ENCODE measurements around the gene RBKS.

The RBKS gene

GRCh38 chr2:27852691-27853090, 37.5 kb downstream of the RBKS start:
- peaks cover 5% of the 10 kb centered on the region for H3K4me1 Mint-ChIP-seq (ENCODE audit: low read depth)
- H3K27ac Mint-ChIP-seq = no peak overlapping the region
- H3K27me3 Mint-ChIP-seq = no peaks in the 10 kb centered on the region
- H3K36me3 Mint-ChIP-seq (ENCODE audit: low read depth) = no peaks in the 10 kb centered on the region
- no peak overlapping the region for H3K4me3 Mint-ChIP-seq
- no peaks in the 10 kb centered on the region for H3K9me3 Mint-ChIP-seq
- intact Hi-C loops (cut with micrococcal nuclease) = no loop called here

- Mint-ChIP-seq H3K36me3 (ENCODE audit: low read depth) (no peaks in the 10 kb centered on the region), H3K9me3 (no peaks in the 10 kb centered on the region), H3K4me1 (ENCODE audit: low read depth) (peaks cover 5% of the 10 kb centered on the region), H3K4me3 (no peak overlapping the region), H3K27ac (no peak overlapping the region), H3K27me3 (no peaks in the 10 kb centered on the region)
- intact Hi-C loops (cut with micrococcal nuclease) = no loop called here
These were observed 40.5 kb downstream of the RBKS start for GRCh38 chr2:27849558-27850205.

- H3K4me3 Mint-ChIP-seq = no peak overlapping the region
- no peaks in the 10 kb centered on the region for H3K27me3 Mint-ChIP-seq
- H3K9me3 Mint-ChIP-seq = no peaks in the 10 kb centered on the region
- intact Hi-C loops (cut with micrococcal nuclease) = no loop called here
- no peaks in the 10 kb centered on the region for H3K36me3 Mint-ChIP-seq (ENCODE audit: low read depth)
- no peaks in the 10 kb centered on the region for H3K4me1 Mint-ChIP-seq (ENCODE audit: low read depth)
- no peak overlapping the region for H3K27ac Mint-ChIP-seq
These were observed 42.9 kb downstream of the RBKS start for GRCh38 chr2:27847333-27847732.

GRCh38 chr2:27844821-27845255, 45.3 kb downstream of the RBKS start:
- Mint-ChIP-seq H3K4me1 (ENCODE audit: low read depth) (peaks cover 7% of the 10 kb centered on the region), H3K9me3 (no peaks in the 10 kb centered on the region), H3K27me3 (no peaks in the 10 kb centered on the region), H3K36me3 (ENCODE audit: low read depth) (no peaks in the 10 kb centered on the region), H3K4me3 (no peak overlapping the region), H3K27ac (no peak overlapping the region)
- intact Hi-C loops (cut with micrococcal nuclease) = no loop called here

- intact Hi-C loops (cut with micrococcal nuclease) = no loop called here
- no peaks in the 10 kb centered on the region for H3K9me3 Mint-ChIP-seq
These were observed 46.2 kb downstream of the RBKS start for GRCh38 chr2:27843992-27844391.

GRCh38 chr2:27842894-27843293, 47.3 kb downstream of the RBKS start:
- intact Hi-C loops (cut with micrococcal nuclease) = no loop called here
- no peaks in the 10 kb centered on the region for H3K9me3 Mint-ChIP-seq
- no peaks in the 10 kb centered on the region for H3K27me3 Mint-ChIP-seq
- H3K4me1 Mint-ChIP-seq (ENCODE audit: low read depth) = peaks cover 7% of the 10 kb centered on the region
- H3K36me3 Mint-ChIP-seq (ENCODE audit: low read depth) = no peaks in the 10 kb centered on the region
- no peak overlapping the region for H3K4me3 Mint-ChIP-seq
- no peak overlapping the region for H3K27ac Mint-ChIP-seq

More at GRCh38 chr2:27843992-27844391, 46.2 kb downstream of the RBKS start:
- Mint-ChIP-seq H3K27ac (no peak overlapping the region), H3K27me3 (no peaks in the 10 kb centered on the region), H3K36me3 (ENCODE audit: low read depth) (no peaks in the 10 kb centered on the region), H3K4me3 (no peak overlapping the region), H3K4me1 (ENCODE audit: low read depth) (peaks cover 7% of the 10 kb centered on the region)

GRCh38 chr2:27839022-27839618, 51.1 kb downstream of the RBKS start:
- Mint-ChIP-seq H3K36me3 (ENCODE audit: low read depth) (no peaks in the 10 kb centered on the region), H3K27me3 (no peaks in the 10 kb centered on the region), H3K27ac (no peak overlapping the region), H3K4me1 (ENCODE audit: low read depth) (peaks cover 13% of the 10 kb centered on the region), H3K9me3 (no peaks in the 10 kb centered on the region), H3K4me3 (no peak overlapping the region)
- intact Hi-C loops (cut with micrococcal nuclease) = no loop called here

- no peak overlapping the region for H3K27ac Mint-ChIP-seq
- intact Hi-C loops (cut with micrococcal nuclease) = no loop called here
- H3K36me3 Mint-ChIP-seq (ENCODE audit: low read depth) = no peaks in the 10 kb centered on the region
- peaks cover 13% of the 10 kb centered on the region for H3K4me1 Mint-ChIP-seq (ENCODE audit: low read depth)
- no peaks in the 10 kb centered on the region for H3K9me3 Mint-ChIP-seq
- no peak overlapping the region for H3K4me3 Mint-ChIP-seq
- no peaks in the 10 kb centered on the region for H3K27me3 Mint-ChIP-seq
These were observed 51.7 kb downstream of the RBKS start for GRCh38 chr2:27838502-27838901.

GRCh38 chr2:27833931-27834330, 56.3 kb downstream of the RBKS start:
- intact Hi-C loops (cut with micrococcal nuclease) = no loop called here
- Mint-ChIP-seq H3K4me1 (ENCODE audit: low read depth) (peaks cover 39% of the 10 kb centered on the region), H3K27ac (no peak overlapping the region), H3K36me3 (ENCODE audit: low read depth) (peaks cover 7% of the 10 kb centered on the region), H3K27me3 (no peaks in the 10 kb centered on the region), H3K4me3 (no peak overlapping the region), H3K9me3 (peaks cover 7% of the 10 kb centered on the region)

GRCh38 chr2:27832396-27832795, 57.8 kb downstream of the RBKS start:
- peaks cover 7% of the 10 kb centered on the region for H3K36me3 Mint-ChIP-seq (ENCODE audit: low read depth)
- H3K27me3 Mint-ChIP-seq = no peaks in the 10 kb centered on the region
- H3K4me3 Mint-ChIP-seq = no peak overlapping the region
- H3K4me1 Mint-ChIP-seq (ENCODE audit: low read depth) = peaks cover 42% of the 10 kb centered on the region
- intact Hi-C loops (cut with micrococcal nuclease) = no loop called here
- peaks cover 7% of the 10 kb centered on the region for H3K9me3 Mint-ChIP-seq
- H3K27ac Mint-ChIP-seq = no peak overlapping the region

GRCh38 chr2:27831279-27832050, 58.7 kb downstream of the RBKS start:
- intact Hi-C loops (cut with micrococcal nuclease) = no loop called here
- Mint-ChIP-seq H3K36me3 (ENCODE audit: low read depth) (peaks cover 7% of the 10 kb centered on the region), H3K27me3 (no peaks in the 10 kb centered on the region), H3K9me3 (peaks cover 7% of the 10 kb centered on the region), H3K4me3 (no peak overlapping the region), H3K4me1 (ENCODE audit: low read depth) (peaks cover 47% of the 10 kb centered on the region), H3K27ac (no peak overlapping the region)

GRCh38 chr2:27830656-27831055, 59.5 kb downstream of the RBKS start:
- no peak overlapping the region for H3K27ac Mint-ChIP-seq
- intact Hi-C loops (cut with micrococcal nuclease) = no loop called here
- no peaks in the 10 kb centered on the region for H3K27me3 Mint-ChIP-seq
- H3K4me1 Mint-ChIP-seq (ENCODE audit: low read depth) = peaks cover 50% of the 10 kb centered on the region
- H3K36me3 Mint-ChIP-seq (ENCODE audit: low read depth) = peaks cover 7% of the 10 kb centered on the region
- H3K9me3 Mint-ChIP-seq = peaks cover 7% of the 10 kb centered on the region
- no peak overlapping the region for H3K4me3 Mint-ChIP-seq

- peaks cover 7% of the 10 kb centered on the region for H3K36me3 Mint-ChIP-seq (ENCODE audit: low read depth)
- no peak overlapping the region for H3K27ac Mint-ChIP-seq
- peaks cover 50% of the 10 kb centered on the region for H3K4me1 Mint-ChIP-seq (ENCODE audit: low read depth)
- intact Hi-C loops (cut with micrococcal nuclease) = no loop called here
- no peak overlapping the region for H3K4me3 Mint-ChIP-seq
- no peaks in the 10 kb centered on the region for H3K27me3 Mint-ChIP-seq
- H3K9me3 Mint-ChIP-seq = peaks cover 7% of the 10 kb centered on the region
These were observed 60.4 kb downstream of the RBKS start for GRCh38 chr2:27829791-27830190.

- intact Hi-C loops (cut with micrococcal nuclease) = no loop called here
- Mint-ChIP-seq H3K36me3 (ENCODE audit: low read depth) (peaks cover 7% of the 10 kb centered on the region), H3K4me3 (no peak overlapping the region), H3K9me3 (peaks cover 17% of the 10 kb centered on the region), H3K4me1 (ENCODE audit: low read depth) (peaks cover 43% of the 10 kb centered on the region), H3K27me3 (no peaks in the 10 kb centered on the region), H3K27ac (no peak overlapping the region)
These were observed 61.9 kb downstream of the RBKS start for GRCh38 chr2:27828305-27828704.
